ENCODE data around the gene SPRR1A. TPM values are rescaled to one million over a fixed set of nuclear protein-coding genes. Genes with fewer than 3 reads are reported as not detected.
A peak's percentile ranks its signal among the peaks of the same experiment; 100 is the strongest.

Gene SPRR1A, protein sequence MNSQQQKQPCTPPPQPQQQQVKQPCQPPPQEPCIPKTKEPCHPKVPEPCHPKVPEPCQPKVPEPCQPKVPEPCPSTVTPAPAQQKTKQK
- total RNA-seq (2014; rRNA removed; shearing (Covaris generic)), result not detected in 2 replicates

DNA sequence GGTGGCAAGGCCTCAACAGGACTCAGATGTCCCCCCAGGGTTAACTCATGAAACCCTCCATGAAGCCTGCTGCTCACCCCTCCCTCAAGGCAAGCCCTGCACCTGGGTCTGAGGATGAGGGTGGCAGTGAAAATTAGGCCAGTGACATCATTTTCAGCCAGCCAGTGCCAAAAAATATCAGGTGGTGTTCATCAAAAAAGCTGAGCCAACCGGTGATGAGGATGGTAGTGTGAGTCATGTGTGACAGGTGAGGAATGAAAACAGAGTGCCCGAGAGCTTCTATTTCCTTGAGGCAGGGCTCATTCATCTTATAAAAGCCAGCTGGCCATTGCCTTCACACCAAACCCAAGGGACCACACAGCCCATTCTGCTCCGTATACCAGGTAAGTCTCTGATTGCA lies at the start of gene SPRR1A:
Gene SPRR1A, plus strand, starts transcription at position 339 of the 400 bp plus-strand sequence. CDS start 1,150 bp downstream, outside the sequence.
- Histone ChIP-seq H3K36me3 (replicated peaks; ENCODE audit: control insufficient read depth, insufficient read depth, low read length) (no peaks in the 10 kb centered on the region), H3K4me3 (ENCODE audit: insufficient read depth, low read depth, low read length) (no peak within 1 kb of the TSS), H3K27me3 (ENCODE audit: control insufficient read depth, insufficient read depth, low read length) (no peaks in the 10 kb centered on the region)
- no peak for DNase-seq

DNA sequence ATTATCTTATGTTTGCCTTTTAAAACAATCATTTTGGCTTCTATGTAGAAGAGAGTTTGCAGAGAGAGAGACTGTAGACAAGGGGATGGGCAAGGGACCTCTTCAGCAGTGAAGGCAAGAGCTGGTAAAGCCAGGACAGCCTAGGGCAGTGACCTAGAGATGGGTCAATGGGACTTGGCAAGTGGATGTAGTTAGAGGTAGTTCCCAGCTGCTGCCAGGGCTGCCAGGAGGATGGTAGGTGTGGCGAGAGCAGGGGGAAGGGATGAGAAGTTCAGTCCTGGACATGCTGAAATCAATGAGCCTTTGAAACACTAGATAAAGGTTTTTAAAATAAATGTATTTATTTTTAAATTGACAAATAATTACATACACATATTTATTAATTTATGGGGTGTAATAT lies 43.3 kb upstream of the SPRR1A start:
- no peak for DNase-seq
- Histone ChIP-seq H3K36me3 (replicated peaks; ENCODE audit: control insufficient read depth, insufficient read depth, low read length) (no peaks in the 10 kb centered on the region), H3K4me3 (ENCODE audit: insufficient read depth, low read depth, low read length) (no peak overlapping the region), H3K27me3 (ENCODE audit: control insufficient read depth, insufficient read depth, low read length) (no peaks in the 10 kb centered on the region)

DNA sequence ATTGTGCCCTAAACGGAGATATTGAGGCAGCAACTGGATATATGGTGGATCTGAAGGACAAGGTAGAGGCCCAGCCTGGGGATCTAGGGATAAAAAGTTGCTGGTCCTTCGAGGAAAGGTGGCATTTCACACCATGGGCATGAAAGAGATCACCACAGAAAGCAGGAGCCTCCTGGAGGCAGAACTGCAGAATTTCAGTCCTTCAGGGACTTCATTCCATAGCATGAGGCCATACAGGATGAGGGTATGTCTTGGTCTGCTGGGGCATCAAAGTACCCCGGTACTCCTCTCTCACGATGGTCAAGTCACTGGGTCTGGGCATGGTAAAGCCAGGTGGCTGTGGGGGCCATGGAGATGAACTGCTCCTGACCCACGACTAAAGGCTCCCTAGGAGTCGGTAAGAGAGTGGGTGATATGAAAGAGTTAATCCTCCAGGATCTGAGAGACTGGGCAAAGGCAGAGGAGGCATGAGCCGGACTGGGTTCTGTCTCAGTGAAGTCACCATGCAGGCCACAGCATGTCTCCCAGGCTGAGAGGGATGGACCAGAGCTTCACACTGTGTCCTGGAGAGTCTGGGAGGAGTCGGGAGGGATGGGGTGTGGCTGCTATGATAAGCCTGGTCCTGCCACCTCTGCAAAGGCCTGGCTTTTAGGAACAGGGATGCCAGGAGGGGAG lies 42.7 kb upstream of the SPRR1A start:
- DNase-seq, result peak; percentile 25
- Histone ChIP-seq H3K36me3 (replicated peaks; ENCODE audit: control insufficient read depth, insufficient read depth, low read length) (no peaks in the 10 kb centered on the region), H3K4me3 (ENCODE audit: insufficient read depth, low read depth, low read length) (no peak overlapping the region), H3K27me3 (ENCODE audit: control insufficient read depth, insufficient read depth, low read length) (no peaks in the 10 kb centered on the region)

DNA sequence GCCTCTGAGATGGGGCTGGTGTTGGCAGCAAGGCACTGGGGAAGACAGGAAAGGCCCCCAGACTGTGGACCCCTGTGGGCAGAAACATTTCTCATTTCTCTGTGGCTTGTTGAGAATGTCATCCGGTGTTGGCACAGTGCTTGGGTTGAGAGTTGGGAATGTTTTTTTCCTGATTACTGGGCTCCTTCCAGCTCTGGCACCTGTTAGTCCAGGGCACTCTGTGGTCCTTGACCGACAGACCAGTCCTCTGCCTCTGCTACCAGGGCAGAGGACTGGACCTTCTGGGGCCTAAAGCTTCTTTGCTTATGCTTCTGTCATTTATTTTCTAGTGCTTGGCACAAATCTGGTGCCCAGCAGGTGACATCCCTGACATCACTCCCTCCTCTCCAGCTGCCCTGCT lies 41.7 kb upstream of the SPRR1A start:
- no peak for DNase-seq
- H3K36me3 ChIP-seq (replicated peaks; ENCODE audit: control insufficient read depth, insufficient read depth, low read length), result no peaks in the 10 kb centered on the region
- no peaks in the 10 kb centered on the region for H3K27me3 ChIP-seq (ENCODE audit: control insufficient read depth, insufficient read depth, low read length)
- H3K4me3 ChIP-seq (ENCODE audit: insufficient read depth, low read depth, low read length), result no peak overlapping the region

DNA sequence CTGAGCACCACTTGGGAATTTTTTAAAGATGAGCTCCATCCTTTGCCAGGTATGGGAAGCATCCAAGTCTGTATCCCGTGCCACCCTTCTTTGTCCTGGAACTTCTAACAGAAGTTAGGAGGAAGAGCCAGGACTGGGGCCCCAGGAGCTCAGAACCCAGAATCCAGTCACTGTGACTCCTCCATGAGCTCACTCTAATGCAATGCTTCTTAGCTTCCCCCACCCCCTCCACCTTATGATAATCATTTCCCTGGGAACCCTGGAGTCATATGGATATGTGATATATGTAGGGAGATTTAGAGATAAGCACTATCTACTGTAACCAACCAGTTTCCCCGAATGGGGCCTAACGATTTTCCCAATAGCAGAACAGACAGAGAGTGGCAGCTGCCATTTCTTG lies 37.6 kb upstream of the SPRR1A start:
- no peak for DNase-seq
- Histone ChIP-seq H3K36me3 (replicated peaks; ENCODE audit: control insufficient read depth, insufficient read depth, low read length) (no peaks in the 10 kb centered on the region), H3K4me3 (ENCODE audit: insufficient read depth, low read depth, low read length) (no peak overlapping the region), H3K27me3 (ENCODE audit: control insufficient read depth, insufficient read depth, low read length) (no peaks in the 10 kb centered on the region)

DNA sequence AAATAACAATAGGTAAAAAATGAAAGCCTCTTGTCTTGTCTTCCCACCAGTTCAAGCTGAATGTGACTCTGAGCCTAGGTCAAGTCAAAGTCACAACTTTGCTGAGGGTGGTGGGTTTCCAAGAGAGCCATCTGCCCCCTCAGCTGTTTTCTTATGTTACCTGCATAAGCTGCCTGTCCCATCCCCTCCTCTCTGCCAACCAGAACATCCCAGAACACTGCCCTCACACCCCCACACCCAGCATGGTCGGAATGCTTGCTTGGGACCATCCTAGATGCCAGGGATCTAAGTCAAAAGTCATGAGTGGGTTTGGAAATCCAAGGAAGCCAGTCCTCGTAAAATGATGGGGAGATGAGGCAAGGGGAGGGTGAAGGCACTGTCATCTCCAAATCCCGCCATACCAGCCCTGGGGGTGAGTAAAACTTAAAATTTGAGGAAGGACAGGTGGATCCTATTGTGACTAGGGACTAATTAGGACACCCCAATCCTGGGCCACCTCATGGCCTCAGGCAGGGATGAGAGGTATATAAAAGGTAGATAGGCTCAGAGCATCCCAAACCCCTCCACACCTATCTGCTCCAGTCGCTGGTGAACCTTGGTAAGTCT lies 37.1 kb upstream of the SPRR1A start, which contains the start of gene SPRR5:
Gene SPRR5, plus strand, starts transcription at position 556 of the 606 bp plus-strand sequence. CDS start 1,349 bp downstream, outside the sequence.
- DNase-seq, result no peak
- Histone ChIP-seq H3K4me3 (ENCODE audit: insufficient read depth, low read depth, low read length) (no peak within 1 kb of the TSS), H3K36me3 (replicated peaks; ENCODE audit: control insufficient read depth, insufficient read depth, low read length) (no peaks in the 10 kb centered on the region), H3K27me3 (ENCODE audit: control insufficient read depth, insufficient read depth, low read length) (no peaks in the 10 kb centered on the region)

DNA sequence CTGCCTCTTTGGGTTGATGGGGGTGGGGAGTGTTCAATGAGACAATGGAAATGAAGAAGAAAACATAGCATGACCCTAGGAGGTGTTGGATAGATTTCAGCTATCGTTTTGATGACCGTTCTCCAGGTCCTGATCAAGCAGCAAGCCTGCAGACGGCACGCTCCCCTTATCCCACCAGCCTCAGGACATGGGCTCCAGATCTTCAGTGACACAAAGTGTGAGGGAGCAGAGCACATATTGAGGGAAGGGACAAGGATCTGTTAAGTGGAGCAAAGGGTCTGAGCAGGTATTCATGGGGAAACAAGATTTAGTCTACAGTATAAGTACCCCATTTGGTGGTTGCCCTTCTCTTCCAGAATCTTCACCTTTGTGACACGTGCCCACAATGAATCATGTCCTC lies 32.2 kb upstream of the SPRR1A start:
- Histone ChIP-seq H3K27me3 (ENCODE audit: control insufficient read depth, insufficient read depth, low read length) (no peaks in the 10 kb centered on the region), H3K36me3 (replicated peaks; ENCODE audit: control insufficient read depth, insufficient read depth, low read length) (no peaks in the 10 kb centered on the region), H3K4me3 (ENCODE audit: insufficient read depth, low read depth, low read length) (no peak overlapping the region)
- no peak for DNase-seq

DNA sequence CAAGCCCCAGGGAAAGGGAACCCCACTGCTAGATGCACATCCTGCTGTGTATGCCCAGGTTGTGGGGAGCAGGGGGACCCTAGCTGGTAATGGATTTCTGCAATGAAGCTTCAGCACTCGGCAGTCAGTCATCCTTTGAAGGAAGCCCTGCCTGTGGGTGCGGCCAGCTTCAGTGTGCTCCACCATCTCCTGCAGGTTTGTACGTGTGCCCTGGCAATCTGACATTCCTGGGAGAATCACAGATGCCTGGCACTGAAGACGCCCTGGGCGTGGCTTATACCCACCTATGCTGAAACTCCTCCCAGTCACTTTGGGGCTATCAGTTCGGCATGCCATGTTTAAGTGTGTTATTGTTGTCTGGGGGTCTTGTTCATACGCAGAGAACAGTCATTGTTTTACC lies 30.1 kb upstream of the SPRR1A start:
- Histone ChIP-seq H3K27me3 (ENCODE audit: control insufficient read depth, insufficient read depth, low read length) (no peaks in the 10 kb centered on the region), H3K36me3 (replicated peaks; ENCODE audit: control insufficient read depth, insufficient read depth, low read length) (no peaks in the 10 kb centered on the region), H3K4me3 (ENCODE audit: insufficient read depth, low read depth, low read length) (no peak overlapping the region)
- DNase-seq, result no peak

DNA sequence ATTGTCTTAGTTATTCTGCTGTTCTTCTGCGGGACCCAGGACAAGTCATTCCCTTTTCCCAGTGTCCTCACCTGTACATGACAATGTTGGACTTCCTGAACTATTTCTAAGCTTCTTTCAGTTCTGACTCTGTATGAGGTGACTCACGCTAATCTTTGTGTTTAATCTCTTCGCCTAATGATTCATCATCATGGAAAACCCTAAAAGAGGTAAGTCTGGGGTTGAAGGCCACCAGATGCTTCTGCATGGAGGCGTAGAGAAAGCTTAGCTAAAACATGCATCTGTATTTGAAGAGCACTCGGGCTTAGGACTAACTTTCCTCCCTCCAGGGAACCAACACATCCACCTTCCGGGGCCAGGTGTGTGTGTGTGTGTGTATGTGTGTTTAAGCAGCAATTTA lies 29.4 kb upstream of the SPRR1A start:
- H3K27me3 ChIP-seq (ENCODE audit: control insufficient read depth, insufficient read depth, low read length), result no peaks in the 10 kb centered on the region
- H3K4me3 ChIP-seq (ENCODE audit: insufficient read depth, low read depth, low read length), result no peak overlapping the region
- H3K36me3 ChIP-seq (replicated peaks; ENCODE audit: control insufficient read depth, insufficient read depth, low read length), result no peaks in the 10 kb centered on the region
- DNase-seq, result no peak

DNA sequence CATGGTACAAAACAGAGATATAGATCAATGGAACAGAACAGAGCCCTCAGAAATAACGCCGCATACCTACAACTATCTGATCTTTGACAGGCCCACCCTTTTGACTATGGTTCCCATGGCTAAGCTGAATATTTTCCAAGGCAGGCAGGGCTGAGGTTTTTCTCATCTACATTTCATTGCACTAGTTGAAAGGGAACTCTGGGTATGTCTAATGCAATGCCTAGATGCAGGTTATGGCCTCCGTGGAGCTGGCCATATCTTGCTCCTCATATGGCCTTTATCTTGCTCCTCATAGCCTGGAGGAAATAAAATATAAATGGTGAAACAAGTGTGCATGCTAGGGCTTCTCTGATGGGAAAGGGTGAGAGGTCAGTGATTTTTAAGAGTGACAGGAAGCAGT lies 26.3 kb upstream of the SPRR1A start:
- Histone ChIP-seq H3K4me3 (ENCODE audit: insufficient read depth, low read depth, low read length) (no peak overlapping the region), H3K36me3 (replicated peaks; ENCODE audit: control insufficient read depth, insufficient read depth, low read length) (no peaks in the 10 kb centered on the region)

DNA sequence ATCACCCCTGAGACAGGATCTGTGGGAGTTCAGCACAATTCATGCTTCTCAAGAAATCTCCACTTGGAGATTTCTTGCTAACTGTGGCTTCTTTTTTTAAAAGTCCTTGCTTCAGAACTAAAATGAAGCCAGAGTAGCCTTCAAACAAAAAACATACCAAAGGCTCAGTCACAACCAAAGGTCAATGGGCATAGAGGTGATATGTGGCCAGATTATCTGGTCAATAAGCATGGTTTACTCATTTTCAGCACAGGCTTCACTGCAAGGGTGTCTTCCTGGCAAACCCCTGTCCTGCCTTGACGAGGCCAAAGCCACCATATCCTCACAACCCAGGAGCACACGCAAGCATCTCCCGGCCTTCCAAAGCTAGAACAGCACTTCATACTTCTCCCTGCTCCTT lies 24.6 kb upstream of the SPRR1A start:
- DNase-seq, result no peak
- Histone ChIP-seq H3K36me3 (replicated peaks; ENCODE audit: control insufficient read depth, insufficient read depth, low read length) (no peaks in the 10 kb centered on the region), H3K4me3 (ENCODE audit: insufficient read depth, low read depth, low read length) (no peak overlapping the region), H3K27me3 (ENCODE audit: control insufficient read depth, insufficient read depth, low read length) (no peaks in the 10 kb centered on the region)

More for the DNA sequence above, 26.3 kb upstream of the SPRR1A start:
- H3K27me3 ChIP-seq (ENCODE audit: control insufficient read depth, insufficient read depth, low read length), result no peaks in the 10 kb centered on the region
- DNase-seq, result no peak

DNA sequence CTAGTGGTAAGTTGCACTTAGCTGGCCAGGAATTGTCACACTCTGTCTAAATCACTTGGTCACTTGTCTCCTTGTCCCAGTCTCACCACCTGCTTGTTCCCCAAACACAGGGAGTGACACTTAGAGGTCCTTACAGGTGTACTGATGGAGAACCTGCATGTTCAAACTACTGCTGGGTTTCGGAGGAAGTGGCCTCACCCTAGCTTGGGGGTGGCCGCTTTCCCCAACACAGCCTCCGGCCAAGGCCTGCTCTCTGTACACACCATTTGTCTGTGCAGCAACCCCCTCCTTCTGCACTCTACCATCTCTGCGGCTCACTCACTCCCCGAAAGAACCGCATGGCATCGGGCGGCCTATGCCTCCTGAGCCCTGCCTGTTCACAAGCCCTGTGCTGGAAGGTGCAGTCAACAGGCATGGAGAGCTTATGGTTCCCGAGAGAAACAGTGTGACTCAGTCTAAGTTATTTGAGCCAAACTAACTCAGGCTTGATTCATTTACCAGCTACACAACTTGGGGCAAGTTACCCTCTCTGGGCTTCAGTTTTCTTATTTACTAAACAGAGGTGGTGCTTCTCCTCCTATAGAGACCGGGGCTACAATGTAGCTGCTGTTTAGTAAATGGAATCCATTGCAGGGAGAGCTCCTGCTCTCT lies 24.0 kb upstream of the SPRR1A start:
- no peak for DNase-seq
- no peaks in the 10 kb centered on the region for H3K36me3 ChIP-seq (replicated peaks; ENCODE audit: control insufficient read depth, insufficient read depth, low read length)

DNA sequence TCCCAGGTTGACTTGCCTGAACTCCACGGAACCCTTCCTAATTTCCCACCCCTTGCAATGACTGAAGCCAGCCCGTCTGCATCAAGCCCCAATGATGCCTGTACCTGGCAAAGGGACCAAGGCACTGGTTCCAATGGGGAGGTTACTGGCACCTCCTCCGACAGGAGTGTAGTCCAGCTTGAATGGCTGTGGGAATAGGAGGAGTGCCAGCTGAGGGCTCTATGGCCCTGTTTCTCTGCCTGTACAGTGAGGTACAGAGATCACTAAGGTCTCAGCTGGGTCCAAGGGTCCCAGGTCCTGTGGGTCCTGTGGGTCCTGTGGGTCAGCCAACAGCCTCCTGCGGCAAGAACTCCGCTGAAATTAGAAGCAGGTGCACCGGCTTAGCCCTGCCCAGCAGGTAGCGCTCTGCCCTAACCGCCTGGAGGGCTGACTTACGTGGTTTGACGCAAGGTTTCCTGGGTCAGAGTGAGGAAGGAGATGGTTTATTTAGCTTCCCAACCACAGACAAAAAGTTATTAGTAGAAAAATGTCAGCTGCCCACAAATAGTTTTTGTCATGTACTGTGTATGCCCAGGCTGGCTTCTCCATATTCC lies 23.3 kb upstream of the SPRR1A start:
- H3K27me3 ChIP-seq (ENCODE audit: control insufficient read depth, insufficient read depth, low read length), result no peaks in the 10 kb centered on the region
- no peaks in the 10 kb centered on the region for H3K36me3 ChIP-seq (replicated peaks; ENCODE audit: control insufficient read depth, insufficient read depth, low read length)
- H3K4me3 ChIP-seq (ENCODE audit: insufficient read depth, low read depth, low read length), result no peak overlapping the region
- DNase-seq, result peak; percentile 55

More for the DNA sequence above, 24.0 kb upstream of the SPRR1A start:
- H3K4me3 ChIP-seq (ENCODE audit: insufficient read depth, low read depth, low read length), result no peak overlapping the region
- H3K27me3 ChIP-seq (ENCODE audit: control insufficient read depth, insufficient read depth, low read length), result no peaks in the 10 kb centered on the region

DNA sequence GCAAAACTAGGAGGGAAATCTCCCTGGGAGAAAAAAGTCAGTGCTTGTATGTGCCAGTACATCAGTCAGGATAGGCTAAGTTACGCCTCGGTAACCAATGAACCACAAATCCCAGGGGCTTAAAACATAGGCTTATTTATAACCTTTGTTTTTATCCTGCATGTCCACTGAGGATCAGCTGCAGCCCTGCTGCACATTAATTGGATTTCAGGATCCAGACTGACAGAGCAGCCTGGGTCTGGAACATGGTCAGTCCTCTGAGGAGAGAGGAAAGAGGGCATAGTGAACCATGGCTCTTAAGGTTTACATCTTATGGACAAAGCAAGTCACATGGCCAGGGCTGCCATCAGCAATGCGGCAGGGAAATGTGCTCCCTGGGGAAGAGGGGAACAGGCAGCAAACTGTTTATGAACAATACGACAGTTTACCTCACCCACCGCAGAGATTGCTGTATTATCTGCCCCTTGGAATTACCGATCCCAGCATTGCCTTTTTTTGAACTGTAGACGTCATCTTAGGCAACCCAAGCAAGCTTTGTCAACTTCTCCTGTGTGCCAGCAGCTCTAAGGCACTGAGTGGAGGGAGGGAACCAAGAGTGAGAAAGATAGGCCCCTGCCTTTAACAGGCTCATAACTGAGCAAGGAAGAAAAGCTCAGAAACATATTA lies 22.5 kb upstream of the SPRR1A start:
- Histone ChIP-seq H3K27me3 (ENCODE audit: control insufficient read depth, insufficient read depth, low read length) (no peaks in the 10 kb centered on the region), H3K4me3 (ENCODE audit: insufficient read depth, low read depth, low read length) (no peak overlapping the region), H3K36me3 (replicated peaks; ENCODE audit: control insufficient read depth, insufficient read depth, low read length) (no peaks in the 10 kb centered on the region)
- DNase-seq, result no peak

Data from H7 (cell line).